Skeletal muscle cell (primary cell): Measurements from ENCODE around the gene DENND1A.

Experiments used
- DNase-seq: peaks from one replicate; pipeline ENCODE4 v3.0.0-alpha.2; 2010; ENCODE audit warnings: low read depth
- H3K4me3 ChIP-seq: 2 replicates; pipeline ENCODE4 v1.5.1; 2011; ENCODE audit warnings: low read depth, mild to moderate bottlenecking, control low read depth, low read length, moderate library complexity

Gene DENND1A

GRCh38 chr9:123382653-123383511 lies 547.0 kb downstream of the DENND1A start:
- no peak for DNase-seq
- no peak overlapping the region for H3K4me3 ChIP-seq

GRCh38 chr9:123380852-123381705 lies 548.8 kb downstream of the DENND1A start:
- no peak for DNase-seq
- no peak overlapping the region for H3K4me3 ChIP-seq

GRCh38 chr9:123378956-123379660 lies 550.8 kb downstream of the DENND1A start:
- no peak overlapping the region for H3K4me3 ChIP-seq
- no peak for DNase-seq

GRCh38 chr9:123378025-123378424 lies 551.9 kb downstream of the DENND1A start:
- no peak for DNase-seq
- no peak overlapping the region for H3K4me3 ChIP-seq

DNA sequence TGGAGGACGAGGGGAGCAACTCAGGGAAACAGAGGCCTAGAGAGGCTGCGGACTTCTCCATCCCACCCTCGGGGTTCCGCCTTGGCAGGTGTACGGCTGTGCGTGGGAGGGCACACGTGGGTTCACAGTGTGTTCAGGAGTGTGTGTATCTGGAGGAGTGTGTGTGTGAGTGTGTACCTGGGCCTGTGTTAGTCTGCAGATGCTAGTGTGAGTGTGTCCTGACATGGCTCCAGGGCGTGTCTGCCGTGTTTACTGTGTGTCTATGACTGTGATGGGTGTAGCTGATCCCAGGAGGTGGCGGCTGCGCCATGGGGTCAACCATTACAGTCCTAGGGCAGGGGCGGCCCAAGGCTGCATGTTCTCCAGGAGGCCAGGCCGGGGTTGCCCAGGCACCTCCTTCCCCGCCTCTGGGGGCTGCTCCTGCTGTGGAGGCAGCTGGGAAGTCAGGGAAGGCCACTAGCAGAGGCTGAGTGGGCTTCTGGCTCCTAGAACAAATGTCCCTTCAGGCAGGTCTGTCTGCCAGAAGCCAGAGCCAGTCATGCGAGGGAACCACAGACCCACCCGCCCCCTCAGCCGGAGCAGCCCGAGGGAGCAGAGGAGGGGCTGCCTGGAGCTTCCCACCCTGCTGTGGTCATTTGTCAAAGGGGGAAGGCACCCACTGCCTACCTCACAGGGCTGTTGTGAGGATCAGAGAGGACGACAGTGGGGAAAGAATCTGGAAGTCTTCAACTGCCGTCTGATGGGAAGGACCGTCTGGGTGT lies 552.5 kb downstream of the DENND1A start:
- H3K4me3 ChIP-seq = no peak overlapping the region
- DNase-seq = no peak

- no peak for DNase-seq
- no peak overlapping the region for H3K4me3 ChIP-seq
Observed at GRCh38 chr9:123376218-123377071, 553.5 kb downstream of the DENND1A start.

GRCh38 chr9:123375469-123376132 lies 554.3 kb downstream of the DENND1A start:
- H3K4me3 ChIP-seq = no peak overlapping the region

DNA sequence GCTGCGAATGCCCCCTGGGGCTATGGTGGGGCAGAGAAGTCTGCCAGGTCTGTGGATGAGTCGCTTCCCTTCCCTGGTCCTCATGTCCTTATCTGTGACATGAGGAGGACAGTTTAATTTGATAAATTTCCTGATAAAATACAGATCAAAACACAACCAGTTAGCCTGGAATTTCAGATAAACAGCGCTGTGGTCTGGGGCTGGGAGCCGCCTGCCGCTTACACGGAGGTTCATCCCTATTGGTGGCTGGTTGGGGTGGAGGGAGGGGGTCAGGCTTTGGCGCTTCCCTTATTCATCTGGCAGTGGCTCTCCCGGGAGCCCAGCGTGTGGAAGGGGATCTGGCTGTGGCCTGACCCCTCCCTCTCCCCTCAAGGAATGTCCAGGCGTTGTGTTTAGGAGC lies 556.0 kb downstream of the DENND1A start:
- H3K4me3 ChIP-seq = no peak overlapping the region
- DNase-seq = no peak

More at GRCh38 chr9:123375469-123376132, 554.3 kb downstream of the DENND1A start:
- DNase-seq = no peak

GRCh38 chr9:123373447-123373923 lies 556.4 kb downstream of the DENND1A start:
- H3K4me3 ChIP-seq = no peak overlapping the region

DNA sequence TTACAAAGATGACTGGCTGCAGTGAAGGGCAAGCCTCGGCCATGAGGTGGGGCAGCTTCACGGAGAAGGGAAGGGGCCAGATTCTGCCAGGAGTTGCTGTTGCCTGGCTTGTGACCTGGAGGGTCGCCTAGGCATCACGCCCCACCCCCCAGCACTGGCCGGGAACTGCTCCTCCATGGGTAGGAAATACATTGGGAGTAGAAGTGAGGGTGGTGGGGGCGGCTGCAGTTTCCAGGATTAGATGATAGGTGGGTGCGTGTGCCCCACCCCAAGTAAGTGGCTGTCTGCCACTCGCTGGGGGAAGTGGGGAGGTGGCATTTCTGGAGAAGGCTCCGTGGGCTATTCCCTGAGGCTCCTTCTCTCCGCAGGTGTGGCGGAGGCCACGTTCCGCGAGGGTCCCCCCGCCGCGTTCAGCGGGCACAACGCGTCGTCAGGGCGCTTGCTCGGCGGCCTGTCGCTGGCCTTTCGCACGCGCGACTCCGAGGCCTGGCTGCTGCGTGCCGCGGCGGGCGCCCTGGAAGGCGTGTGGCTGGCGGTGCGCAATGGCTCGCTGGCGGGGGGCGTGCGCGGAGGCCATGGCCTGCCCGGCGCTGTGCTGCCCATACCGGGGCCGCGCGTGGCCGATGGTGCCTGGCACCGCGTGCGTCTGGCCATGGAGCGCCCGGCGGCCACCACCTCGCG lies 557.0 kb downstream of the DENND1A start:
- H3K4me3 ChIP-seq = no peak overlapping the region
- DNase-seq = no peak

More at GRCh38 chr9:123373447-123373923, 556.4 kb downstream of the DENND1A start:
- DNase-seq = no peak

- no peak overlapping the region for H3K4me3 ChIP-seq
- DNase-seq = no peak
Observed at GRCh38 chr9:123371805-123372590, 557.9 kb downstream of the DENND1A start.

DNA sequence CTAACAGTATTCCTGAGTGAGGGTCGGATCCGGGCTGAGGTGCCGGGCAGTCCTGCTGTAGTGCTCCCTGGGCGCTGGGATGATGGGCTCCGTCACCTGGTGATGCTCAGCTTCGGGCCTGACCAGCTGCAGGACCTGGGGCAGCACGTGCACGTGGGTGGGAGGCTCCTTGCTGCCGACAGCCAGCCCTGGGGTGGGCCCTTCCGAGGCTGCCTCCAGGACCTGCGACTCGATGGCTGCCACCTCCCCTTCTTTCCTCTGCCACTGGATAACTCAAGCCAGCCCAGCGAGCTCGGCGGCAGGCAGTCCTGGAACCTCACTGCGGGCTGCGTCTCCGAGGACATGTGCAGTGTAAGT lies 558.7 kb downstream of the DENND1A start:
- DNase-seq = no peak
- no peak overlapping the region for H3K4me3 ChIP-seq

DNA sequence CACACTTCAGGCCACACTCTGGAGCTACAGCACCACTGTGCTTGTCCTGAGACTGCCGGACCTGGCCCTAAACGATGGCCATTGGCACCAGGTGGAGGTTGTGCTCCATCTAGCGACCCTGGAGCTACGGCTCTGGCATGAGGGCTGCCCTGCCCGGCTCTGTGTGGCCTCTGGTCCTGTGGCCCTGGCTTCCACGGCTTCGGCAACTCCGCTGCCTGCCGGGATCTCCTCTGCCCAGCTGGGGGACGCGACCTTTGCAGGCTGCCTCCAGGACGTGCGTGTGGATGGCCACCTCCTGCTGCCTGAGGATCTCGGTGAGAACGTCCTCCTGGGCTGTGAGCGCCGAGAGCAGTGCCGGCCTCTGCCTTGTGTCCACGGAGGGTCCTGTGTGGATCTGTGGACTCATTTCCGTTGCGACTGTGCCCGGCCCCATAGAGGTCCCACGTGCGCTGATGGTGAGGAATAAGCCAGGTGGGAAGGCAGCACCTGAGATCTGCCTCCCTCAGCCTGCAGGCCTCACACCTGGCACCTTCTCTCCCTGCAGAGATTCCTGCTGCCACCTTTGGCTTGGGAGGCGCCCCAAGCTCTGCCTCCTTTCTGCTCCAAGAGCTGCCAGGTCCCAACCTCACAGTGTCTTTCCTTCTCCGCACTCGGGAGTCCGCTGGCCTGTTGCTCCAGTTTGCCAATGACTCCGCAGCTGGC lies 559.2 kb downstream of the DENND1A start:
- H3K4me3 ChIP-seq = no peak overlapping the region
- DNase-seq = no peak

DNA sequence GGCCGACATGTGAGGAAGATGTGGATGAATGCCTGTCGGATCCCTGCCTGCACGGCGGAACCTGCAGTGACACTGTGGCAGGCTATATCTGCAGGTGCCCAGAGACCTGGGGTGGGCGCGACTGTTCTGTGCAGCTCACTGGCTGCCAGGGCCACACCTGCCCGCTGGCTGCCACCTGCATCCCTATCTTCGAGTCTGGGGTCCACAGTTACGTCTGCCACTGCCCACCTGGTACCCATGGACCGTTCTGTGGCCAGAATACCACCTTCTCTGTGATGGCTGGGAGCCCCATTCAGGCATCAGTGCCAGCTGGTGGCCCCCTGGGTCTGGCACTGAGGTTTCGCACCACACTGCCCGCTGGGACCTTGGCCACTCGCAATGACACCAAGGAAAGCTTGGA lies 559.8 kb downstream of the DENND1A start:
- no peak for DNase-seq
- H3K4me3 ChIP-seq = no peak overlapping the region

- H3K4me3 ChIP-seq = no peak overlapping the region
- DNase-seq = no peak
Observed at GRCh38 chr9:123369296-123369695, 560.6 kb downstream of the DENND1A start.
